HEK293T (cell line): ENCODE measurements around the gene MUSTN1.

Experiments
- CTCF ChIA-PET: fragments of 350-600 bp; formaldehyde crosslinking; extraction: SDS; loops from one replicate; lab custom pipeline; 2021; ENCODE audit warnings: antibody characterized with exemption, inconsistent platforms; lab: Yijun Ruan, JAX
- POLR2A ChIA-PET: fragments of 350-600 bp; formaldehyde crosslinking; extraction: SDS; loops from one replicate; lab custom pipeline; 2020; ENCODE audit warnings: antibody characterized with exemption, inconsistent platforms; lab: Yijun Ruan, JAX
- DNase-seq: peaks from one replicate; pipeline ENCODE4 v3.0.0; 2012; ENCODE audit warnings: mixed read lengths; ENCODE audit errors: extremely low spot score
- ARNT ChIP-seq: fragments of 450-650 bp; IDR thresholded peaks from 2 replicates; pipeline ENCODE4 v1.6.1; 2017; ENCODE audit warnings: mild to moderate bottlenecking
- BHLHE40 ChIP-seq: fragments of 450-650 bp; IDR thresholded peaks from 2 replicates; pipeline ENCODE4 v1.6.1; 2016; ENCODE audit warnings: mild to moderate bottlenecking, moderate library complexity, borderline replicate concordance
- CTBP1 ChIP-seq: fragments of 450-650 bp; IDR thresholded peaks from 2 replicates; pipeline ENCODE4 v1.6.1; 2016; ENCODE audit warnings: borderline replicate concordance
- ELF4 ChIP-seq: fragments of 450-650 bp; IDR thresholded peaks from 2 replicates; pipeline ENCODE4 v1.6.1; 2017; ENCODE audit warnings: antibody characterized with exemption
- FOXA1 ChIP-seq: fragments of 450-650 bp; IDR thresholded peaks from 2 replicates; pipeline ENCODE4 v1.6.1; 2016; ENCODE audit warnings: mild to moderate bottlenecking
- FOXK2 ChIP-seq: fragments of 450-650 bp; IDR thresholded peaks from 2 replicates; pipeline ENCODE4 v1.6.1; 2016; ENCODE audit warnings: mild to moderate bottlenecking
- FOXM1 ChIP-seq: fragments of 450-650 bp; IDR thresholded peaks from 2 replicates; pipeline ENCODE4 v1.6.1; 2017; ENCODE audit warnings: mild to moderate bottlenecking, borderline replicate concordance
- HDGF ChIP-seq: fragments of 450-650 bp; IDR thresholded peaks from 2 replicates; pipeline ENCODE4 v1.6.1; 2017; ENCODE audit warnings: antibody characterized with exemption, borderline replicate concordance
- L3MBTL2 ChIP-seq: fragments of 450-650 bp; conservative IDR thresholded peaks from 2 replicates; pipeline ENCODE4 v1.6.1; 2016; ENCODE audit warnings: mild to moderate bottlenecking
- LEF1 ChIP-seq: fragments of 450-650 bp; IDR thresholded peaks from 2 replicates; pipeline ENCODE4 v1.6.1; 2017; ENCODE audit warnings: mild to moderate bottlenecking, borderline replicate concordance
- NFRKB ChIP-seq: fragments of 450-650 bp; IDR thresholded peaks from 2 replicates; pipeline ENCODE4 v1.6.1; 2016; ENCODE audit warnings: mild to moderate bottlenecking, moderate library complexity
- PKNOX1 ChIP-seq: fragments of 450-650 bp; IDR thresholded peaks from 2 replicates; pipeline ENCODE4 v1.6.1; 2016
- SP1 ChIP-seq: fragments of 450-650 bp; IDR thresholded peaks from 2 replicates; pipeline ENCODE4 v1.6.1; 2017
- SUZ12 ChIP-seq: fragments of 450-650 bp; IDR thresholded peaks from 2 replicates; pipeline ENCODE4 v1.6.1; 2016; ENCODE audit warnings: mild to moderate bottlenecking
- TARDBP ChIP-seq: fragments of 450-650 bp; IDR thresholded peaks from 2 replicates; pipeline ENCODE4 v1.6.1; 2016
- ZNF384 ChIP-seq: fragments of 450-650 bp; IDR thresholded peaks from 2 replicates; pipeline ENCODE4 v1.6.1; 2016

MUSTN1 gene

GRCh38 chr3:52790741-52791140 lies 44.1 kb downstream of the MUSTN1 start:
- ChIA-PET POLR2A (interaction anchor here (3.2 kb wide), 1 partner anchor 20 kb away, joined by 13 read pairs; the partner anchor contains the start of gene NEK4), CTCF (no interaction called here)
- TF ChIP-seq ARNT (no peak), CTBP1 (no peak), FOXK2 (no peak), ELF4 (no peak), LEF1 (no peak), SUZ12 (no peak), HDGF (no peak), L3MBTL2 (no peak), FOXM1 (no peak), BHLHE40 (no peak), ZNF384 (no peak), TARDBP (no peak), NFRKB (no peak), FOXA1 (no peak), SP1 (no peak), PKNOX1 (no peak)

GRCh38 chr3:52790337-52790736 lies 44.5 kb downstream of the MUSTN1 start:
- CTCF ChIA-PET: no interaction called here
- TF ChIP-seq SUZ12: no peak
- TF ChIP-seq ELF4: no peak
- TF ChIP-seq CTBP1: no peak
- no peak for TF ChIP-seq TARDBP
- no peak for TF ChIP-seq BHLHE40
- TF ChIP-seq LEF1: no peak
- no peak for TF ChIP-seq ZNF384
- TF ChIP-seq FOXK2: no peak
- TF ChIP-seq PKNOX1: no peak
- no peak for TF ChIP-seq SP1
- DNase-seq: no peak
- POLR2A ChIA-PET: interaction anchor here (3.2 kb wide), 1 partner anchor 19 kb away, joined by 13 read pairs; the partner anchor contains the start of gene NEK4

More at GRCh38 chr3:52790741-52791140, 44.1 kb downstream of the MUSTN1 start:
- no peak for DNase-seq

- DNase-seq: no peak
- TF ChIP-seq PKNOX1 (no peak), TARDBP (no peak)
- ChIA-PET CTCF (no interaction called here), POLR2A (interaction anchor here (3.2 kb wide), 1 partner anchor 19 kb away, joined by 13 read pairs; the partner anchor contains the start of gene NEK4)
Measured at GRCh38 chr3:52789746-52790040, 45.1 kb downstream of the MUSTN1 start.

- DNase-seq: no peak
- ChIA-PET POLR2A (interaction anchor here (3.2 to 4.8 kb wide), 2 partner anchors 18 kb away, joined by 13 to 17 read pairs; partner anchors contain the start of gene NEK4), CTCF (no interaction called here)
- TF ChIP-seq TARDBP (no peak), L3MBTL2 (no peak), SUZ12 (no peak), SP1 (no peak), LEF1 (no peak)
Measured at GRCh38 chr3:52788890-52789745, 45.7 kb downstream of the MUSTN1 start.

GRCh38 chr3:52787672-52788625 lies 46.9 kb downstream of the MUSTN1 start:
- CTCF ChIA-PET: interaction anchor here (0.7 to 1.2 kb wide), 2 partner anchors 12 to 33 kb away, joined by 3 to 4 read pairs; no protein-coding TSS in a partner anchor
- TF ChIP-seq HDGF (no peak), ZNF384 (no peak), FOXM1 (no peak), FOXA1 (no peak), BHLHE40 (no peak), ELF4 (no peak), FOXK2 (no peak), ARNT (no peak), TARDBP (no peak), SUZ12 (no peak)
- no peak for DNase-seq
- POLR2A ChIA-PET: interaction anchor here (4.8 kb wide), 1 partner anchor 17 kb away, joined by 17 read pairs; the partner anchor contains the start of gene NEK4

GRCh38 chr3:52787246-52787645 lies 47.6 kb downstream of the MUSTN1 start:
- DNase-seq: no peak
- no peak for TF ChIP-seq NFRKB
- no peak for TF ChIP-seq ZNF384
- TF ChIP-seq FOXA1: no peak
- no peak for TF ChIP-seq ARNT
- TF ChIP-seq FOXM1: no peak
- no peak for TF ChIP-seq PKNOX1
- TF ChIP-seq BHLHE40: no peak
- no peak for TF ChIP-seq CTBP1
- no peak for TF ChIP-seq LEF1
- TF ChIP-seq L3MBTL2: no peak
- no peak for TF ChIP-seq FOXK2
- no peak for TF ChIP-seq SP1
- CTCF ChIA-PET: interaction anchor here (0.7 to 1.2 kb wide), 2 partner anchors 11 to 34 kb away, joined by 3 to 4 read pairs; no protein-coding TSS in a partner anchor
- POLR2A ChIA-PET: interaction anchor here (4.8 kb wide), 1 partner anchor 16 kb away, joined by 17 read pairs; the partner anchor contains the start of gene NEK4
